ENCODE results near the gene FHOD3. TPM values are rescaled to one million over a fixed set of nuclear protein-coding genes. Genes with fewer than 3 reads are reported as not detected.

The FHOD3 gene
- total and polyA plus RNA-seq, 9 of the 15 experiments (the other 6 are each of a cell fraction or from before 2014, with no cell fraction given): 0.11 TPM; not detected in 8

GRCh38 chr18:36633961-36634412 lies 336.5 kb downstream of the FHOD3 start (continued):
- TF ChIP-seq CBFB (CRISPR knock-in tag; IDR thresholded peaks at IDR 0.05): no peak
- TF ChIP-seq ZNF280A (IDR thresholded peaks at IDR 0.05; ENCODE audit: low read depth, partially characterized antibody): no peak

GRCh38 chr18:36634573-36635216 lies 337.2 kb downstream of the FHOD3 start:
- TF ChIP-seq CAMTA2 (CRISPR knock-in tag; conservative IDR thresholded peaks at IDR 0.05) (no peak), POLR2A (conservative IDR thresholded peaks at IDR 0.05) (no peak), E2F3 (CRISPR knock-in tag; IDR thresholded peaks at IDR 0.05) (no peak), ZNF57 (CRISPR knock-in tag; IDR thresholded peaks at IDR 0.05) (no peak), PHB (CRISPR knock-in tag; IDR thresholded peaks at IDR 0.05) (no peak), JUNB (CRISPR knock-in tag; conservative IDR thresholded peaks at IDR 0.05) (no peak), ZC3H8 (IDR thresholded peaks at IDR 0.05) (no peak), ZKSCAN8 (CRISPR knock-in tag; IDR thresholded peaks at IDR 0.05) (no peak), JUND (IDR thresholded peaks at IDR 0.05; ENCODE audit: borderline replicate concordance, low read depth, low read length) (no peak), JUND (tag; IDR thresholded peaks at IDR 0.05; ENCODE audit: borderline replicate concordance, low read depth, low read length) (no peak), ZNF830 (CRISPR knock-in tag; IDR thresholded peaks at IDR 0.05) (no peak), ZNF184 (CRISPR knock-in tag; IDR thresholded peaks at IDR 0.05) (no peak), BMI1 (IDR thresholded peaks at IDR 0.05; ENCODE audit: low read length) (no peak), EZH2 (IDR thresholded peaks at IDR 0.05; ENCODE audit: borderline replicate concordance, low read depth, low read length) (no peak), VEZF1 (CRISPR knock-in tag; IDR thresholded peaks at IDR 0.05) (no peak)
- in situ Hi-C loops (cut with MboI) (no loop called here), intact Hi-C loops (cut with micrococcal nuclease) (no loop called here)
- Histone ChIP-seq H3K9ac (ENCODE audit: insufficient read depth in 1 of 2, low read depth in 2 of 2, low read length in 2 of 2) (no peak overlapping the region), H3K9me1 (ENCODE audit: control insufficient read depth, insufficient read depth, low read length) (no peaks in the 10 kb centered on the region), H4K20me1 (replicated peaks; ENCODE audit: control insufficient read depth, insufficient read depth, low read length) (no peaks in the 10 kb centered on the region), H3K36me3 (ENCODE audit: control insufficient read depth, insufficient read depth, low read length) (no peaks in the 10 kb centered on the region), H3K27ac (ENCODE audit: extremely low read depth, low read depth, low read length) (no peak overlapping the region), H2AFZ (ENCODE audit: low read depth, low read length) (no peak overlapping the region), H3K9me3 (replicated peaks; ENCODE audit: control insufficient read depth, insufficient read depth, low read depth, low read length) (no peaks in the 10 kb centered on the region), H3K4me1 (replicated peaks in 1 of 2; ENCODE audit: control insufficient read depth in 2 of 2, insufficient read depth in 2 of 2, low read length in 2 of 2) (no peaks in the 10 kb centered on the region), H3K27me3 (ENCODE audit: control insufficient read depth in 2 of 2, insufficient read depth in 2 of 2, low read length in 2 of 2) (peaks cover 0 to 7% of the 10 kb centered on the region in 2 experiments; a peak in 2 of 5 replicates), H3K4me2 (ENCODE audit: insufficient read depth, low read length) (no peak overlapping the region), H3K79me2 (ENCODE audit: control insufficient read depth, insufficient read depth, low read length) (no peaks in the 10 kb centered on the region), H3K4me3 (no peak overlapping the region)
- no peak for DNase-seq (ENCODE audit: extremely low read depth in 1 of 4, low spot score in 3 of 4)
- ChIA-PET CTCF (ENCODE audit: low intra/inter-chr PET ratio) (no interaction called here), POLR2A (no interaction called here)
- WGBS (ENCODE audit: insufficient coverage, low coverage, missing lambda C conversion rate): 0% methylated on average over 7 of the region's 7 CpGs
- ATAC-seq: no peak
- no peak for FAIRE-seq
- BruUV-seq (replicated peaks): no TSS peak

Data from K562 (cell line).